Stimulated activated CD4-positive, alpha-beta T cell treated with anti-CD3 and anti-CD28 coated beads, Interleukin-12 subunit alpha, Interleukin-12 subunit beta, amount 100 ng/mL, for 48 hours (primary cell): ENCODE measurements around the gene PLTP.
"Not testable (repeated sequence)": the region's sequence is repeated elsewhere in the genome, so short reads cannot be mapped to it uniquely, and the experiment has no call there.

ENCODE experiments used
- DNase-seq, 3 donors: peaks; one replicate each; pipeline ENCODE4 v3.0.0-alpha.2; 2020; ENCODE audit warnings: low read depth in 2 of 3, low spot score in 1 of 3

PLTP gene

DNA sequence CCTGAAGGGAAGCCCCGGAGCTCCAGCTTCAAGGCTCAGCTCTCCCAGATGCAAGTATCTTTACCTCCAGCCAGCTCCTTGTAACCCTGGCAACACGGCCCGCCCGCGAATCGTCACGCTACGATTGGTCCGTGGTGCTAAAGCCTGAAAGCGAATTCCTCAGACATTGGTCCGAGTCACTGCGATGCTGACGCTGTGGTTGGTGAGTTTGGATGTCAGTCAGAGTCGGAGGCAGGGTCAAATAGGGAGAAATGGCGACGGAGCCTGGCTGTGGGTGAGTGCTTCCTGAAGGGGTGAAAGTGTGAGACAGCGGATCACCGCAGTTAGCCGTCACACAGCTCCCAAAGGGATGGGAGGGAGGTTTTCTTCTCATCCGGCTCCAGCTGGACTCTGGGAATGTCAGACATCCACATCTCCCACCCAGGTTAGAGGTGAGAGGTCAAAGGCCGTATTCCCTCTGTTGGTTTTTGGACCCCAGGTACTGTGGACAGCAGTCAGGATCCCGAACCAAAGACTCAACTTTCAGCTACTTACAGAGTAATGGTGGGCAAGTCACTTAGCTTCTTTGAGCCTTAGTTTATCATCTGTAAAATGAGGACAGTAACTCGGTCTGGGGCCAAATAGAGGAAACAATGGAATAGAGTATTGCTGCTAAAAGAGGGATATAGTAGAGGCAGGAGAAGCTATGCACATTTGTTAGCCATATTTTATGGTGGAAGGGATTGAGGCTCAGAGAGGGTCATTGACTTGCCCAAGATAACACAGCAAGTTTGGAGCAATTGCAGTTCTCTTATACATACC, 30.8 kb downstream of the PLTP start, which contains the start of gene ZSWIM1:
Gene ZSWIM1, plus strand, starts transcription at position 240 of the 801 bp plus-strand sequence. CDS start 1,366 bp downstream, outside the sequence.
- peak; percentile 98 to 99 (median 99) for DNase-seq

DNA sequence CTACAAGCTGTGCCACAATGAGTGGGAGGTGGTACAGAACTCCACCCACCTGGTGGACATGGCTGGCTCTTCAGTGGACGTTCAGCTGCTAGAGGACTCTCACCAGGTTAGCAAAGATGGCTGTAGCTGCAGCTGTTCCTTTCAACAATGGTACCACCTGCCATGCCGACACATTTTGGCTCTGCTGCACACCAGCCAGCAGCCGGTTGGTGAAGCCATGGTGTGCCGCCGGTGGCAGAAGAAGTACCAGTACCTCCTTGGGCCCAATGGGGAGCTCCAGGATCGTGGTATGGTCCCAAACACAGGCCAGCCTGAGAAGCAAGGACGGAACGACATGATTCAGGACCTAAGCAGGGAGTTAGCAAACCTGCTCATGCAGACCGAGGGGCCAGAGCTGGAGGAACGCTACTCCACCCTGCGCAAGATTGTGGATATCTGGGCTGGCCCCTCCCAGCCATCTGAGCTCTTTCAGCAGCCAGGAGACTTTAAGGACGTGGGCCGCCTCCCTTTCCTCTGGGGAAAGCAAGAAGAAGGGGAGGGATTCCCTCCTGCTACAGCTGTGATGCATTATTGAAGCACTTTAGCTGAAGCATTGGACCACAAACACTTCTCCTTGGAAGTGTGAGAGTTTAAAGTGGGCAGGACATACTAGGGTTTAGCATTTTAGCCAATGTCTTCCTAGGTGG, 33.7 kb downstream of the PLTP start:
- no peak for DNase-seq

DNA sequence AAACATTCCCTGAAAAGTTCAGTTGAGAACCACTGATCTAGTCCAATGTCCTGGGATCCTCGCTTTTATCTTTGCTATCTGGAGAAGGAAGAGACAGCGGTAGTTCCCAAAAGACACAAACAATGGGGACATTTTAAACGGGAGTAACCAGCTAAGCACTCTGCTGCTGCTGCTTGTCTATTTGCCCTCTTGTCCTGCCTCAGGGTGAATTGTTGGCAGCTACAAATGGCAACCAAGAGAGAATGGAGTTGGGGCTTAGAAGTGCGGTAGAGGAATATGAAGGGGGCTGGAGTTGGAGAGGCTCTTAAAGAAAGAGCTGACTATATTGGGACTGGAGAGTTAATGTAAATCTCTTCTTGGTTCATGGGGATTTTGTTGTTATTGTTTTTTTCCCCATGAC, 37.4 kb downstream of the PLTP start:
- no peak for DNase-seq

DNA sequence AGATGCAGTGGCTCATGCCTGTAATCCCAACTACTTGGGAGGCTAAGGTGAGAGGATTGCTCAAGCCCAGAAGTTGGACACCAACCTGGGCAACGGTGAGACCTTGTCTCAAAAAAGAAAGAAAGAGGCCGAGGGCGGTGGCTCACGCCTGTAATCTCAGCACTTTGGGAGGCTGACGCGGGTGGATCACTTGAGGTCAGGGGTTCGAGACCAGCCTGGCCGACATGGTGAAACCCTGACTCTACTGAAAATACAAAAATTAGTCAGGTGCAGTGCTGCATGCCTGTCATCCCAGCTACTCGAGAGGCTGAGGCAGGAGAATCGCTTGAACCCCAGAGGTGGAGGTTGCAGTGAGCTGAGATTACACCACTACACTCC, 37.9 kb downstream of the PLTP start:
- DNase-seq, result not testable (repeated sequence)

DNA sequence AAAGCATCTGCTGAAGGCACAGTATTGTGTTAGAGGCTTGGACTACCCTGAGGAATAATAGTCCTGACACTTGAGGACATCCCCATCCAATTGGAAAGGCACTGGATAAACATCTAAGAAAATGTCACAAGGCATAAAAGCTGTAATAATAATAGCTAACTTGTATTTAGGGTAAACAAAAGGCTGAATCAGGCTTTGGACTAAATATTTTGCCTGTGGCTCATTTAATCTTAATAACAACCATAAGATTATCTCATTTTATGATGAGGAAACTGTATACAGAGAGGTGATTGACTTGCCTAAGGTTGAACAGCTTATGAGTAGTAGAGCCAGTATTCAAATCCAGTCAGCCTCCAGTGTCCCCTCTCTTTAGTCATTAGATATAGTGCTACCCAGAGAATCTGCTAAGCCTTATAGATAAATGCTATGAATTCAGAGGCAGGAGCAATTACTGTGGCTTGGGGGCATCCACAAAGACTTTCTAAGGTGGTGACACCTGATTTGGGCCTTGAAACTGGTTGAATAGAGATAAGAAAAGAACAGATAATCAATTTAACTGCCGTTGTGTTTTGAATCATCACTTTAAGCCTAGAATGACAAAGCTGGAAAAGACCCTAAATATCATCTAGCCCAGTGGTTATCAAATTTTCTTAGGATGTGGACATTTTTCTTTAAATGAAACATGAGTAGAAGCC, 38.4 kb downstream of the PLTP start:
- no peak for DNase-seq

DNA sequence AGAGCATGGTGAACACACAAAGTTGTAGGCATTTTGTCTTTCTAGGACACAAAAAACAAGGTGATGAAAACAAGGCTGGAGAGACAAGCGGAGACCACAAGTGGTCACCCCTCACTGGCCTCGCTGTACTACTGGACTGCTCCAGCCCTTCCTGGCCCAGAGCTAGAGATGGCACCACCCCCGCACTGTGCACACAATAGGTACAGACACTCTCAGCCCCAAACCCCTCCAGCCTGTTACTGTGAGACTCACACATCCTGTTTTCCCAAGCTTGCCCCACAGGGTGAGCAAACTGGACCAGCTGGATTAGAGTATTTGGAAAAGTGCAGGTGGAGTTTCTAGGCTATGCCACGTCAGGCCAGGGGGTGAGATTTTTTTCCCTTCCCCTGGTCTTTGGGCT, 39.3 kb downstream of the PLTP start:
- no peak for DNase-seq

DNA sequence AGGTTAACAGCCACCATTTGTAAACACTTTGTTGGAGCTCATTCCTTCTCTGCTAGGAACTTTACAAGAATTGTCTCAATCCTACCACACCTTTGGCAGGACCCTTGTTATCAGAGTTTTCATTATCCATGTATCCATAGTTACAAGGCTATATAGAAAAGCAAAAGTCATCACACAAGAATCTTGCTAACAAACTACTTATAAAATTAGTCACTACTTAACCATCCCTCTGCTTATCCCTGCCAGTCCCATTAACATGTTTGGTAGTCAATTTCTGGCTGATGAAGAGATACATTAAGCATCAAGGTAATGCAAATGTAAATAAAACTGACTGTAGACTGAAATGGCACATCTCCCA, 44.2 kb downstream of the PLTP start:
- no peak for DNase-seq

DNA sequence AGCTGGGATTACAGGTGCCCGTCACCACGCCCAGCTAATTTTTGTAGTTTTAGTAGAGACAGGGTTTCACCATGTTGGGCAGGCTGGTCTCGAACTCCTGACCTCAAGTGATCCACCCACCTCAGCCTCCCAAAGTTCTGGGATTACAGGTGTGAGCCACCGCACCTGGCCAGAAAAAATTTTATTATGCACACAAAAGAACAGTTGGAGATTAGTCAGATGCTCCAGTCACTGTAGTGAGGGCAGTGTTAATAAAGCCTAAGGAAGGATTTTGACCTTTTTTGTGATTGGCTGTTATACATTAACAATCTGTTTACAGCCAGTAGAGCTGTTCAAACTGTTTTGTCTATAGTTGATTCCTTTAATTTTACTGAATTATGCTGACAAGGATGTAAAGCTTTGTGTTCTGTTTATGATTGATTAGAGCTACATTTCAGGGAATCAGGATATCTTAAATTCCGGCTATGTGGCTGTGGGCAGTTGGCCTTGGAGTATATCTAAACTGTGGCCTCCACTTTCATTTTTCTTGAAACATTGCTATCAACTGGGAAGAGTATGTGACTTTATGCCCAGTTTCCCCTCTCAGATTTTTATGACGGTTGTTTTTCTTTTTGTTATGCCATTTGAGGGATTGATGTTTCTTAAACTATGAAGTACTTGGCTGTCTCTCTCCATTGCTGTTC, 44.7 kb downstream of the PLTP start:
- no peak for DNase-seq

DNA sequence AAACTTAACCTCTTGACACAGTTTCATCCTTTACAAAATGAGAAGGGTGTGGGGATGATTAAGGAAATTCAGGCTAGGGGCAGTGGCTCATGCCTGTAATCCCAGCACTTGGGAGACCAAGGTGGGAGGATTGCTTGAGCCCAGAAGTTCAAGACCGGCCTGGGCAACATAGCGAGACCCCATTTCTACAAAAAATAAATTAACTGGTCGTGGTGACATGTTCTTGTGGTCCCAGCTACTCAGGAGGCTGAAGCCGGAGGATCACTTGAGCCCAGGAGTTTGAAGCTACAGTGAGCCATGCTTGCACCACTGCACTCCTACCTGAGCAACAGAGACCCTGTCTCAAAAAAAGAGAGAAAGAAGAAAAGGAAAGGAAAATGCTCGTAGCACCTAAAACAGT, 45.5 kb downstream of the PLTP start:
- no peak for DNase-seq

DNA sequence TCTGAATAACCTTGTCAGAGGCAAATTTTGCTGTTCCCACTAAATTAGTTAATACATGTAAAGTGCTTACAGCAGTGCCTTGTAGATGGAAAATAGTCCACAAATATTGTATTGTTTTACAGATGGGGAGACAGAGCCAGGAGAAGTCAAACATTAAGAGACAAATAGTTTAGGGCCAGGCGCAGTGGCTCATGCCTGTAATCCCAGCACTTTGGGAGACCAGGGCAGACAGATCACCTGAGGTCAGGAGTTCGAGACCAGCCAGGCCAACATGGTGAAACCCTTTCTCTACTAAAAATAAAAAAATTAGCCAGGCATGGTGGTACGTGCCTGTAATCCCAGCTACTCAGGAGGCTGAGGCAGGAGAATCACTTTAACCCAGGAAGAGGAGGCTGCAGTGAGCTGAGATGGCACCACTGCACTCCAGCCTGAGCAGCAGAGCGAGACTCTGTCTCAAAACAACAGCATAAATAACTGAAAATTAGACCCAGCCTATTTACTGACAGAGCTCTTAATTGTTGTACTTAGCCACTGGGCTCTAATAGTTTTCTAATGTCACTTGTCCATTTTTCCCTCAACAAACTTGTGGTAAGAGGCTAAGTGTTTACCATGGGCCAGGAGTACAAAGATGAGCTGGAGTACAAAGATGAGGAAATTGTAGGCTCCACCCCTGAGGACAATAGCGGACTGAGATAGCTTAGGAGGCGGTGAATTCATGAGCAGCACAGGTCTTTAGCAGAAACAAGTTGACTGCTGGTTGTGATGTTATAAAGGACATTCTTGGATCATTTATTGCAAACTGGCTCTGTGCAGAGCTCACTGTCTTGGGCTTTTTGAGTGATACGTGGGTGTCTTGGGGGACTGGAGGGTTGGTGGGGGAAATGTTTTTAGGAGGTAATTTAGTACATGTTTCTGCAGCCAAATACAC, 48.1 kb downstream of the PLTP start:
- no peak for DNase-seq

DNA sequence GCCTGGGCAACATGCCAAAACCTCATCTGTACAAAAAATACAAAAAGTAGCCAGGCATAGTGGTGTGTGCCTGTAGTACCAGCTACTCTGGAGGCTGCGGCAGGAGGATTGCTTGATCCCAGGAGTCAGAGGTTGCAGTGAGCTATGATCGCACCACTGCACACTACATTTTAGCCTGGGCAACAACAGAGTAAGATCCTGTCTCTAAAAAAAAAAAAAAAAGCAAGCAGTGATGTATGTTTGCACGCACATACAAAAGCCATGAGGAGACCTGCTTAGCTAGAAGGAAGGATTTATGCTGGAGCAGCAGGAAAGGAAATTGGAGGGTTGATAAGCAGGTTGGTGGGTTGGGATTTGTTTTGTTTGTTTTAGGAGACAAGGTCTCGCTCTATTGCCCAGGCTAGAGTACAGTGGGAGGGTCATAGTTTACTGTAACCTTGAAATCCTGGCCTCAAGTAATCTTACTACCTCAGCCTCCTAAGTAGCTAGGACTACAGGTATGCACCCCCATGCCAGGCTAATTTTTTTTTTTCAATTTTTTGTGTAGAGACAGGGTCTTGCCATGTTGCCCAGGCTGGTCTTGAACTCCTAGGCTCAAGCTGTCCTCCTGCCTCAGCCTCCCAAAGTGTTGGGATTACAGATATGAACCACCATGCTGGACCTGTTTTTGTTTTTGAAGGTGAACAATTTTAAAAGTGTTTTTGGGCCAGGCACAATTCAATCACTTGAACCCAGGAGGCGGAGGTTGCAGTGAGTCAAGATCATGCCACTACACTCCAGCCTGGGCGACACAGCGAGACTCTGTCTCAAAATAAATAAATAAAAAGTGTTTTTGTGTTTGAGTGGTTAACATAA, 50.5 kb downstream of the PLTP start:
- no peak for DNase-seq

DNA sequence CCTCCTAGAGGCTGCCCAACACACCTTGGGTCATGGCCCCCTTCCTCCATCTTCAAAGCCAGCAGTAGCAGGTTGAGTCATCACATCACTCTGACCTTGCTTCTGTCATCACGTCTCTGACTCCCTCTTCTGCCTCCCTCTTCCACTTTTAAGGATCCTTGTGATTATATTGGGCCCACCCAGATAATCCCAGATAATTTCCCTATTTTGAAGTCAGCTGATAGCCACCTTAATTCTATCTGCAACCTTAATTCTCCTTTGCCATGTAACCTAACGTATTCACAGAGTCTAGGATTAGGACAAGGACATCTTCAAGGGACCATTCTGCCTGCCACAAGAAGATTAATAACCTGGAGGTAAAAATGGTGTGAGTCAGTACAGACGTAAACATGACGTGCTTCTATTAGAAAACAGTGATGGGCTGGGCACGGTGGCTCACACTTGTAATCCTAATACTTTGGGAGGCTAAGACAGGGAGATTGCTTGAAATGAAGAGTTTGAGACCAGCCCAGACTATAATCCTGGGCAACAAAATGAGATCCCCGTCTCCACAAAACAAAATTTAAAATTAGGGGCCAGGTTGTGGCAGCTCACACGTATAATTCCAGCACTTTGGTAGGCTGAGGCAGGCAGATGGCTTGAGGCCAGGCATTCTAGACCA, 51.3 kb downstream of the PLTP start:
- DNase-seq, result no peak

DNA sequence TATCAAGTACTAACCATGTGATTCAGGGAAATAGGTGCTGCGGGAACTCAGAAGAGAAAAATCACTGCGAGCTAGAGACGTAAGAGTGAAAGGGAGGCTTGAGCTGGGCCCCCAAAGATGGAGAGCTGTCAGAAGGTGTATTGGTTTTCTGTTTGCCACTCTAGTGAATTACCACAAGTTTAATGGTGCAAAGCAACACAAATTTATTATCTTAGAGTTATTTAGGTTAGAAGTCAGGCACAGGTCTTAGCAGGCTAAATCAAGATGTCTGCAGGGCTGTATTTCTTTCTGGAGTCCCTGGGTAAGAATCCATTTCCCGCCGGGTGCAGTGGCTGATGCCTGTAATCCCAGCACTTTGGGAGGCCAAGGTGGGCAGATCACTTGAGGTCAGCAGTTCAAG, 52.0 kb downstream of the PLTP start:
- DNase-seq, result no peak

DNA sequence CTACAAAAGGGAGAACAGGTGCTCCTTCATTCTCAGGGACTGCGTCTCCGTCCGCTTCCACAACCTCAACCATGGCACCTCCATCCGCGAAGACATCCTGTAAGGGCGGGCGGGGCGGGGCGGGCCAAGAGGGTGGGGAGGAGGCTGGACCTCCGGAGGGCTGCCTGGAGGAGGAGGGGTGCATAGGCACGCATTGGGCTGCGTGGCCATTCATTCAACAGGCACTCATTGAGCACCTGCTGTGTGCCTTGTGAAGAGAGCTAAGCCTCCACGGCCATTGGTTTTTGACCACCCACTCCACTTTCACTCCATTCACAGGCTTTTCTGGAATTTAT, 54.1 kb downstream of the PLTP start:
- DNase-seq, result peak; percentile 26 to 42 (median 35)

DNA sequence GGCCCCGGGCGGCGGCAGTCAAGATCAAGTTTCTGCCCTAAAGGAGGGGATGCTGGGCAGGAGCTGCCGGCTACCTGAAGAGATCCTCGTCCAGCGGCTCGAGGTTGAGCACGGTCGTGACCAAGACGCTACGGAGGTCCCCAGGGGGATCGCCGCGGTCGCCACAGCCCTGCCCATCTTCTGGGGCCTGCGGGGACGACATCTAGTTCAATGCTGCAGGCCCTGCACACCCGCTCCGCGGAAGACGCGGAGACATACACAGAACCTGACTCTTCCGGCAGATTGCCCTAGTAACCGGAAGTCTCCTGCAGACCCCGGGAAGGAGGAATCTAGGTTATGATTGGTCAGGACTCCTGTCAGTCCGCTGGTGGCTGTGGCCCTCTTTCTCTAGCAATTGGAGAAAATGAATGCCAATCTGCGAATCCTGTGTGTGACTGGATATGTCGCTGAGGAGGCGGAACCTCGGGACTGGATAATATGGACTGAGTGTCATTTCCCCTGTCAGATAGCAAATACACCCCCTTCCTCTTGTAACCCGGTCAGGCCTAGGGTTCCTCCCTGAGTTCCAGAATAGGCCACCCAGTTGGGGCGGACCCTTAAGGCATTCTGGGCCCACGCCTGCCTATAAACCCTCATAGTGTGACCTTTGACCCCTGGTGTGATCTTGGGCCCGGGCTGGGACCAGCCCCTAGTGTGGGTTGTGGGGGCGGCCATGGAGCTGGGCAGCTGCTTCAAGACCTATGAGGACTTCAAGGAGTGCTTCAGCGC, 54.7 kb downstream of the PLTP start, which contains the start of the genes ACOT8 and ZSWIM3:
Gene ACOT8, minus strand, starts transcription at position 279 of the 768 bp plus-strand sequence. Its CDS starts 77 bp downstream, at position 202.
Gene ZSWIM3, plus strand, starts transcription at position 501 of the 768 bp plus-strand sequence. Its CDS starts 212 bp downstream, at position 713.
- DNase-seq, result peak; percentile 87 to 99 (median 91)

DNA sequence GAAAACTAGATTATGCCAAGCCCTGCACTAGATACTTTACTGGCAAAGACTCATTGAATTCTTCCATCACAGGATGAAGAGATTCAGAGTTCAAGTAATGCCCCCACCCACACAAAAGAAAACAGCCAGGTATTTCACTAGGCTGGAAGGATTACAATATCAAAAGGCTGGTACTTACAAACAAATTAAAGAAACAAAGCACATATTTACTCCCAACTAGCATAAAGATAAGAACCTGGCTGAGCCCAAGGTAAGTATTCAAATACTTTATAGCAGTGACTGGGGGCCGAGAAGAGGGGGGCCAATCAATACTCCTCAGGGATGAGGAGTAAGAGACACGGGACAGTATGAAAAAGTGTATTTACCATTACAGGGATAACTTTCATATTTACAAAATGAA, 58.5 kb downstream of the PLTP start:
- no peak for DNase-seq

DNA sequence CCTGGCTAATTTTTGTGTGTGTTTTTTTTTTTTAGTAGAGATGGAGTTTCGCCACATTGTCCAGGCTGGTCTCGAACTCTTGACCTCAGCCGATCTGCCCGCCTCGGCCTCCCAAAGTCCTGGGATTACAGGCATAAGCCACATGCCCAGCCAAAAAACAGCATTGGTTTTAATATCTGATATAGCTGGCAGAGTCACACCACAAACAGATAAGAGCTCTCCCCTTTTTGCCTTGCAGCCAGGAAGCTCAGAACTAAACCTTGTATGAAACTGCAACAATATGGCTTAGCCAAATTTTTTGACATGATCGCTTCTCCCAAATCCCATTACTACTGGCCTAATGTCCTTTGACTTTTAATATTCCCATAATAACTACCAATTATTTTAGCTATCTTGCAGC, 59.6 kb downstream of the PLTP start:
- DNase-seq, result no peak

DNA sequence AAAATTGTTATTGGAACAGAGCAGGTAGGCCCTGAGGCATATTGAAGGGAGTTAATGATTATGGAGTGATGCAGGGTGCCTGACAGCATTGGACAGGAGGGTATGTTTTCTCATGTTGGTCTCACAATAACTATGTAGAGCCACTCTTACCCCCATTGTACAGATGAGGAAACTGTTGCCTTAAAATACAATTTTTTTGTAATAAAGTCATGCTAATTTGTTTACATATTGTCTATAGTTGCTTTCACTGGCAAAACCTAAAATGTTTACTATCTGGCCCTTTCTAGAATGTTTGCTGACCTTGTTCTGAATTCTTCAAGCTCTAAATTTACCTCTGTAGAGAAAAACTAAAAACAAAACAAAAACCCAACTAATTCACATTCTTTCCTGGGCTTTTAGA, 60.5 kb downstream of the PLTP start:
- DNase-seq, result no peak
